GM18907 (cell line): ENCODE measurements around the gene IRAK3.

Source experiments
- ATAC-seq: cut with Tn5 transposase; IDR thresholded peaks from one replicate; pipeline ENCODE4 v1.9.1; 2021; ENCODE audit warnings: mild to moderate bottlenecking, moderate library complexity; ENCODE audit not compliant: unreplicated experiment

The IRAK3 gene

GRCh38 chr12:66247741-66248140 lies 58.7 kb downstream of the IRAK3 start:
- ATAC-seq: no peak

GRCh38 chr12:66251049-66251448 lies 62.0 kb downstream of the IRAK3 start:
- no peak for ATAC-seq

GRCh38 chr12:66252771-66253170 lies 63.8 kb downstream of the IRAK3 start:
- no peak for ATAC-seq

- no peak for ATAC-seq
Measured at GRCh38 chr12:66255737-66256136, 66.7 kb downstream of the IRAK3 start.

GRCh38 chr12:66258011-66258410 lies 69.0 kb downstream of the IRAK3 start:
- no peak for ATAC-seq

- no peak for ATAC-seq
Measured at GRCh38 chr12:66262737-66263136, 73.7 kb downstream of the IRAK3 start.

- ATAC-seq: no peak
Measured at GRCh38 chr12:66268562-66268961, 79.5 kb downstream of the IRAK3 start.

GRCh38 chr12:66269142-66269541 lies 80.1 kb downstream of the IRAK3 start:
- ATAC-seq: no peak

- no peak for ATAC-seq
Measured at GRCh38 chr12:66269757-66270383, 80.9 kb downstream of the IRAK3 start.

GRCh38 chr12:66270613-66271012 lies 81.6 kb downstream of the IRAK3 start:
- ATAC-seq: no peak

GRCh38 chr12:66272650-66273049 lies 83.6 kb downstream of the IRAK3 start:
- no peak for ATAC-seq

GRCh38 chr12:66273147-66273546 lies 84.1 kb downstream of the IRAK3 start:
- ATAC-seq: no peak

GRCh38 chr12:66275040-66275439 lies 86.0 kb downstream of the IRAK3 start:
- no peak for ATAC-seq

- ATAC-seq: no peak
Measured at GRCh38 chr12:66279123-66279712, 90.2 kb downstream of the IRAK3 start.

- ATAC-seq: no peak
Measured at GRCh38 chr12:66280561-66280960, 91.5 kb downstream of the IRAK3 start.

- no peak for ATAC-seq
Measured at GRCh38 chr12:66282244-66282643, 93.2 kb downstream of the IRAK3 start.

- ATAC-seq: no peak
Measured at GRCh38 chr12:66287275-66287674, 98.3 kb downstream of the IRAK3 start.

GRCh38 chr12:66288121-66288520 lies 99.1 kb downstream of the IRAK3 start:
- ATAC-seq: no peak

- no peak for ATAC-seq
Measured at GRCh38 chr12:66289485-66289884, 100.5 kb downstream of the IRAK3 start.

- ATAC-seq: no peak
Measured at GRCh38 chr12:66290716-66291200, 101.7 kb downstream of the IRAK3 start.

- no peak for ATAC-seq
Measured at GRCh38 chr12:66296176-66296683, 107.2 kb downstream of the IRAK3 start.

GRCh38 chr12:66297080-66297479 lies 108.1 kb downstream of the IRAK3 start:
- no peak for ATAC-seq

- ATAC-seq: no peak
Measured at GRCh38 chr12:66297923-66298322, 108.9 kb downstream of the IRAK3 start.
